ENCODE results near the gene LARGE2.

DNA sequence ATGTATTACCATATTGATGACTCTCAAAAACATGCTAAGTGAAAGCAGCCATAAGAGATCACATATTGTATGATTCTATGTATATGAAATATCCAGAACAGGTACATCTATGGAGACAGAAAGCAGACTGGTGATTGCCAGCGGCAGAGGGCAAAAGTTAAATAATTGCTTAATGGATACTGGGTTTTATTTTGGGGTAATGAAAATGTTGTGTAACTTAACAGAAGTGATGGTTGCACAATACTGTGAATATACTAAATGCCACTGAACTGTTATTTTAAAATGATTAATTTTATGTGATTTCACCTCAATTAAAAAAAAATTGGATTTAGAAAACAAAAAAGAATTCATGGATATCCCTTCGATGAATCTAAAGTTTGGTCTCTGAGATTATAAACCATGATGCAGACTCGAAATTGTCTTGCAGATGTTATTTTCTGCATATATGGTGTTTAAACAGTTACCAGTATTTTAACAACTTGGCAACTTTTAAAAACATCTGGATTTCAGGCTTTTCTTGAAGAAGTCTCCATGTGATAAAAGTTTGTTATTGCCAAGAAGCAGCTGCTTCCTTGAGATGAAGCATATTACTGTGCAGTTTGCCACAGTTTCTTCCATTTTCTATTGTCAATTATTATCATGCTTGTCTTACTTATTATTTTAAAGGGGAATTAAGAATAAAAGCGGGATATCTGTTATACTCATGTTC lies 38.1 kb downstream of the LARGE2 start:
- TF ChIP-seq CTCF (IDR thresholded peaks at IDR 0.05; ENCODE audit: low read depth, low read length, poor library complexity, severe bottlenecking) = no peak
- TF ChIP-seq EZH2phosphoT487 (IDR thresholded peaks at IDR 0.05; ENCODE audit: borderline replicate concordance, low read length) = no peak

Data from DOHH2 (cell line).